CD14-positive monocyte (primary cell): ENCODE results near the gene SH3PXD2A. TPM values are rescaled to one million over a fixed set of nuclear protein-coding genes. Genes with fewer than 3 reads are reported as not detected.

Source experiments
- DNase-seq, 3 donors: peaks; one replicate each; pipeline ENCODE4 v3.0.0-alpha.2; 2011 to 2022
- H2AFZ ChIP-seq: 2 replicates; pipeline ENCODE4 v1.6.0; 2012; ENCODE audit warnings: mild to moderate bottlenecking, low read depth, low read length, inconsistent platforms; ENCODE audit not compliant: insufficient read depth, poor library complexity, severe bottlenecking
- H3K27ac ChIP-seq, 2 donors: 1 replicate in 1 of 2; 2 replicates in 1 of 2; pipeline ENCODE4 v1.5.1; 2012 to 2013; ENCODE audit warnings: low read length in 2 of 2, control low read depth in 1 of 2, inconsistent platforms in 1 of 2, low read depth in 1 of 2, mild to moderate bottlenecking in 1 of 2
- H3K27me3 ChIP-seq, 2 donors: one replicate each; pipeline versions ENCODE4 v1.6.0 to v1.6.1; 2011 to 2013; ENCODE audit warnings: low read length in 2 of 2; ENCODE audit not compliant: control insufficient read depth in 2 of 2, insufficient read depth in 2 of 2
- H3K36me3 ChIP-seq, 2 donors: replicated peaks in 1 of 2; 1 replicate in 1 of 2; 2 replicates in 1 of 2; pipeline versions ENCODE4 v1.5.1 to v1.6.1; 2012 to 2013; ENCODE audit warnings: low read length in 2 of 2, control low read depth in 1 of 2, inconsistent platforms in 1 of 2, mild to moderate bottlenecking in 1 of 2; ENCODE audit not compliant: insufficient read depth in 2 of 2, control insufficient read depth in 1 of 2
- H3K4me1 ChIP-seq, 2 donors: 1 replicate in 1 of 2; 2 replicates in 1 of 2; pipeline versions ENCODE4 v1.5.1 to v1.6.1; 2012 to 2013; ENCODE audit warnings: low read length in 2 of 2, control low read depth in 1 of 2, inconsistent platforms in 1 of 2, mild to moderate bottlenecking in 1 of 2, moderate library complexity in 1 of 2; ENCODE audit not compliant: insufficient read depth in 2 of 2, control insufficient read depth in 1 of 2
- H3K4me2 ChIP-seq: replicated peaks from 2 replicates; pipeline ENCODE3; 2012; ENCODE audit warnings: low read length, moderate library complexity, mild to moderate bottlenecking; ENCODE audit not compliant: poor library complexity, severe bottlenecking; ENCODE audit errors: extremely low read depth
- H3K4me3 ChIP-seq, 3 experiments: fragments of 200-600 bp in 1 of 3; sonication (generic) in 1 of 3; replicated peaks in 1 of 3; 1 replicate in 2 of 3; 2 replicates in 1 of 3; pipeline ENCODE4 v1.5.1; 2011 to 2013; ENCODE audit warnings: low read length in 3 of 3, mild to moderate bottlenecking in 3 of 3, control low read depth in 2 of 3, low read depth in 2 of 3, inconsistent platforms in 1 of 3, moderate library complexity in 1 of 3
- H3K79me2 ChIP-seq: 2 replicates; pipeline ENCODE4 v1.6.0; 2012; ENCODE audit warnings: mild to moderate bottlenecking, control low read depth, inconsistent platforms, low read length, moderate library complexity; ENCODE audit not compliant: insufficient read depth
- H3K9ac ChIP-seq: 2 replicates; pipeline ENCODE4 v1.6.0; 2017; ENCODE audit warnings: low read length, mild to moderate bottlenecking; ENCODE audit not compliant: insufficient read depth, poor library complexity, severe bottlenecking
- H3K9me3 ChIP-seq, 2 donors: replicated peaks in 1 of 2; 1 replicate in 1 of 2; 2 replicates in 1 of 2; pipeline versions ENCODE4 v1.5.1 to v1.6.1; 2012 to 2013; ENCODE audit warnings: low read length in 2 of 2, control low read depth in 1 of 2; ENCODE audit not compliant: control insufficient read depth in 1 of 2, insufficient read depth in 1 of 2
- H4K20me1 ChIP-seq: 2 replicates; pipeline ENCODE4 v1.6.0; 2012; ENCODE audit warnings: mild to moderate bottlenecking, low read length, control low read depth, moderate library complexity; ENCODE audit not compliant: insufficient read depth
- H3K27ac Mint-ChIP-seq, 7 donors: one replicate each; pipeline ENCODE4 v1.8.0; 2020; ENCODE audit warnings: mild to moderate bottlenecking in 7 of 7, mixed read lengths in 7 of 7, moderate library complexity in 6 of 7, inconsistent platforms in 2 of 7
- H3K27me3 Mint-ChIP-seq, 3 donors: one replicate each; pipeline ENCODE4 v1.8.0; 2021 to 2022; ENCODE audit warnings: low read depth in 3 of 3, mild to moderate bottlenecking in 3 of 3, mixed read lengths in 3 of 3, moderate library complexity in 3 of 3, inconsistent platforms in 1 of 3
- H3K36me3 Mint-ChIP-seq, 2 donors: one replicate each; pipeline ENCODE4 v1.8.0; 2020; ENCODE audit warnings: mixed read lengths in 2 of 2, inconsistent platforms in 1 of 2, mild to moderate bottlenecking in 1 of 2
- H3K4me1 Mint-ChIP-seq: one replicate; pipeline ENCODE4 v1.8.0; 2020; ENCODE audit warnings: mild to moderate bottlenecking, mixed read lengths
- H3K4me3 Mint-ChIP-seq, 2 donors: one replicate each; pipeline ENCODE4 v1.8.0; 2020; ENCODE audit warnings: mild to moderate bottlenecking in 2 of 2, mixed read lengths in 2 of 2, moderate library complexity in 1 of 2
- H3K9me3 Mint-ChIP-seq, 7 donors: one replicate each; pipeline ENCODE4 v1.8.0; 2020 to 2022; ENCODE audit warnings: mixed read lengths in 7 of 7, mild to moderate bottlenecking in 6 of 7, moderate library complexity in 6 of 7, inconsistent platforms in 2 of 7
- CTCF ChIP-seq: fragments of 200-600 bp; IDR thresholded peaks from one replicate; pipeline ENCODE4 v1.8.0; 2022; ENCODE audit warnings: antibody characterized with exemption, mild to moderate bottlenecking
- WGBS: methylation state at CpG from one replicate; pipeline ENCODE4 v1.1.5; 2013; ENCODE audit warnings: missing lambda C conversion rate; ENCODE audit not compliant: insufficient coverage; 5-methylcytosine and 5-hydroxymethylcytosine counted together
- intact Hi-C, 2 donors: fragments of 100-400 bp; cut with micrococcal nuclease; formaldehyde crosslinking; loops; one replicate each; pipeline versions ENCODE4 v1.15.0 to v1.15.1; 2023
- polyA plus RNA-seq, 3 donors: library from polyadenylated mRNA; depleted of rRNA in 1 of 3; unstranded in 2 of 3; stranded (reverse) in 1 of 3; fragments of 300-500 nt in 2 of 3; fragments of >200 nt in 1 of 3; fragmentation: Illumina TruSeq in 2 of 3; gene quantifications; 1 replicate in 2 of 3; 2 replicates in 1 of 3; pipeline ENCODE4 v1.2.3, GENCODE V29; 2012 to 2021

SH3PXD2A gene
- polyA plus RNA-seq, 3 donors, result 0.01 to 0.76 (median 0.05) TPM

- H3K4me3 Mint-ChIP-seq, result no peak overlapping the region
- H3K9me3 ChIP-seq, result no peaks in the 10 kb centered on the region
- H3K27ac Mint-ChIP-seq, result peak overlapping the region in 3 of 7 donors; percentile 54 to 85 (median 61)
- DNase-seq, result no peak
- peaks cover 44 to 81% of the 10 kb centered on the region in 2 donors for H3K36me3 ChIP-seq
- no peaks in the 10 kb centered on the region for H3K9me3 Mint-ChIP-seq
- WGBS, result no CpG with 5 or more reads among the region's 2 CpGs
- peaks cover 21% of the 10 kb centered on the region for H3K4me1 Mint-ChIP-seq
- H3K36me3 Mint-ChIP-seq, result peaks cover 58 to 65% of the 10 kb centered on the region in 2 donors
- no peak overlapping the region for H3K9ac ChIP-seq
- no peak overlapping the region for H3K4me2 ChIP-seq
- H4K20me1 ChIP-seq, result no peaks in the 10 kb centered on the region
- H3K4me3 ChIP-seq, result no peak overlapping the region
- TF ChIP-seq CTCF, result no peak
- peaks cover 0 to 2% (median 0%) of the 10 kb centered on the region in 3 donors for H3K27me3 Mint-ChIP-seq
- peak overlapping the region; percentile 9 for H2AFZ ChIP-seq
- intact Hi-C loops, result loop anchor here in 1 of 2 donors (5.0 kb wide), 1 partner anchor 78 kb away; the partner anchor contains the start of gene SLK
- H3K27me3 ChIP-seq, result no peaks in the 10 kb centered on the region
- H3K79me2 ChIP-seq, result no peaks in the 10 kb centered on the region
- no peak overlapping the region for H3K27ac ChIP-seq
- H3K4me1 ChIP-seq, result peaks cover 7 to 18% of the 10 kb centered on the region in 2 donors
These were observed 33.8 kb upstream of the SH3PXD2A start for GRCh38 chr10:103889121-103889720.

- H4K20me1 ChIP-seq, result no peaks in the 10 kb centered on the region
- no peak overlapping the region for H3K27ac ChIP-seq
- H3K27me3 ChIP-seq, result no peaks in the 10 kb centered on the region
- intact Hi-C loops, result loop anchor here in 1 of 2 donors (5.0 kb wide), 1 partner anchor 79 kb away; the partner anchor contains the start of gene SLK
- peaks cover 39 to 75% of the 10 kb centered on the region in 2 donors for H3K36me3 ChIP-seq
- Mint-ChIP-seq H3K4me1 (peaks cover 21% of the 10 kb centered on the region), H3K4me3 (no peak overlapping the region), H3K36me3 (peaks cover 55 to 61% of the 10 kb centered on the region in 2 donors), H3K27me3 (peaks cover 0 to 2% (median 0%) of the 10 kb centered on the region in 3 donors), H3K9me3 (no peaks in the 10 kb centered on the region), H3K27ac (peak overlapping the region in 3 of 7 donors; percentile 20 to 54 (median 45))
- peak; percentile 83 for TF ChIP-seq CTCF
- H3K4me1 ChIP-seq, result peaks cover 7 to 18% of the 10 kb centered on the region in 2 donors
- peak overlapping the region; percentile 9 for H2AFZ ChIP-seq
- peak; percentile 47 to 66 (median 58) for DNase-seq
- no CpG with 5 or more reads among the region's 6 CpGs for WGBS
- no peaks in the 10 kb centered on the region for H3K9me3 ChIP-seq
- H3K79me2 ChIP-seq, result no peaks in the 10 kb centered on the region
- H3K4me2 ChIP-seq, result no peak overlapping the region
- no peak overlapping the region for H3K9ac ChIP-seq
- no peak overlapping the region for H3K4me3 ChIP-seq
These were observed 32.9 kb upstream of the SH3PXD2A start for GRCh38 chr10:103888113-103888841.
